Thyroid gland (tissue), 4 donors: ENCODE data around the gene PTPRT. TPM values are rescaled to one million over a fixed set of nuclear protein-coding genes. Genes with fewer than 3 reads are reported as not detected.

Experiments used
- DNase-seq, 2 donors: peaks; one replicate each; pipeline ENCODE4 v3.0.0-alpha.2; 2019
- H3K27ac ChIP-seq, 3 donors: fragments of 200-600 bp; sonication (generic); 1 replicate in 2 of 3; 2 replicates in 1 of 3; pipeline ENCODE4 v1.5.1; 2016 to 2019; ENCODE audit warnings: mild to moderate bottlenecking in 1 of 3, moderate library complexity in 1 of 3
- H3K27me3 ChIP-seq: fragments of 200-600 bp; sonication (generic); one replicate; pipeline ENCODE4 v1.5.1; 2019
- H3K36me3 ChIP-seq, 2 donors: fragments of 200-600 bp; sonication (generic); one replicate each; pipeline ENCODE4 v1.5.1; 2016 to 2019
- H3K4me1 ChIP-seq, 2 donors: fragments of 200-600 bp; sonication (generic); one replicate each; pipeline ENCODE4 v1.5.1; 2017 to 2019
- H3K4me3 ChIP-seq, 3 donors: fragments of 200-600 bp; sonication (generic); replicated peaks in 1 of 3; 1 replicate in 2 of 3; 2 replicates in 1 of 3; pipeline ENCODE4 v1.5.1; 2016; ENCODE audit warnings: mild to moderate bottlenecking in 1 of 3
- H3K9me3 ChIP-seq: fragments of 200-600 bp; sonication (generic); one replicate; pipeline ENCODE4 v1.5.1; 2017
- CTCF ChIP-seq, 6 experiments: fragments of 200-600 bp in 3 of 6; fragments of 450-650 bp in 3 of 6; sonication (generic) in 3 of 6; IDR thresholded peaks; one replicate each; pipeline ENCODE4 v1.5.1; 2016 to 2019; ENCODE audit warnings: antibody characterized with exemption in 6 of 6, mild to moderate bottlenecking in 2 of 6, inconsistent platforms in 1 of 6, moderate library complexity in 1 of 6
- POLR2A ChIP-seq, 2 donors: fragments of 450-650 bp; IDR thresholded peaks; one replicate each; pipeline ENCODE4 v1.6.1; 2017; ENCODE audit warnings: antibody characterized with exemption in 2 of 2, mild to moderate bottlenecking in 2 of 2, moderate library complexity in 1 of 2
- WGBS, 2 donors: methylation state at CpG; one replicate each; pipeline ENCODE4 v1.1.5; 2017; 5-methylcytosine and 5-hydroxymethylcytosine counted together
- intact Hi-C: fragments of 100-400 bp; cut with DNase I; formaldehyde crosslinking; loops from one replicate; pipeline ENCODE4 v1.15.1; 2023
- total RNA-seq, 4 donors: library from RNA; depleted of rRNA; stranded (reverse); fragments of >200 nt; gene quantifications; one replicate each; pipeline ENCODE4 v1.2.3, GENCODE V29; 2016

The PTPRT gene
- total RNA-seq, 4 donors from 2014 or later: 0.11 to 0.15 TPM; not detected in 2

- no peak for TF ChIP-seq CTCF (IDR thresholded peaks at IDR 0.05)
- TF ChIP-seq POLR2A (IDR thresholded peaks at IDR 0.05): no peak
- Histone ChIP-seq H3K4me1 (no peaks in the 10 kb centered on the region), H3K27ac (no peak overlapping the region), H3K27me3 (no peaks in the 10 kb centered on the region), H3K4me3 (no peak overlapping the region), H3K36me3 (no peaks in the 10 kb centered on the region), H3K9me3 (no peaks in the 10 kb centered on the region)
- intact Hi-C loops: no loop called here
- 87 to 91% methylated on average over 2 of the region's 2 CpGs for WGBS, 2 donors
- DNase-seq: no peak
Observed at GRCh38 chr20:42634156-42634555, 555.5 kb downstream of the PTPRT start.

- Histone ChIP-seq H3K27me3 (no peaks in the 10 kb centered on the region), H3K4me1 (no peaks in the 10 kb centered on the region), H3K27ac (no peak overlapping the region), H3K36me3 (no peaks in the 10 kb centered on the region), H3K4me3 (no peak overlapping the region), H3K9me3 (no peaks in the 10 kb centered on the region)
- WGBS, 2 donors: 63 to 83% methylated on average over 1 of the region's 1 CpG
- TF ChIP-seq POLR2A (IDR thresholded peaks at IDR 0.05) (no peak), CTCF (IDR thresholded peaks at IDR 0.05) (no peak)
- DNase-seq: no peak
- intact Hi-C loops: no loop called here
Observed at GRCh38 chr20:42628683-42629082, 561.0 kb downstream of the PTPRT start.

- H3K9me3 ChIP-seq: no peaks in the 10 kb centered on the region
- H3K4me1 ChIP-seq: no peaks in the 10 kb centered on the region
- no peak overlapping the region for H3K4me3 ChIP-seq
- no peaks in the 10 kb centered on the region for H3K36me3 ChIP-seq
- no peak for DNase-seq
- no peaks in the 10 kb centered on the region for H3K27me3 ChIP-seq
- intact Hi-C loops: no loop called here
- 57 to 73% methylated on average over 3 of the region's 3 CpGs for WGBS, 2 donors
- no peak for TF ChIP-seq CTCF (IDR thresholded peaks at IDR 0.05)
- no peak for TF ChIP-seq POLR2A (IDR thresholded peaks at IDR 0.05)
- H3K27ac ChIP-seq: no peak overlapping the region
Observed at GRCh38 chr20:42613076-42613475, 576.6 kb downstream of the PTPRT start.

- 71 to 79% methylated on average over 7 of the region's 7 CpGs for WGBS, 2 donors
- H3K4me3 ChIP-seq: no peak overlapping the region
- H3K9me3 ChIP-seq: no peaks in the 10 kb centered on the region
- DNase-seq: no peak
- no peak for TF ChIP-seq CTCF (IDR thresholded peaks at IDR 0.05)
- TF ChIP-seq POLR2A (IDR thresholded peaks at IDR 0.05): no peak
- no peaks in the 10 kb centered on the region for H3K27me3 ChIP-seq
- intact Hi-C loops: no loop called here
- no peaks in the 10 kb centered on the region for H3K36me3 ChIP-seq
- no peaks in the 10 kb centered on the region for H3K4me1 ChIP-seq
- H3K27ac ChIP-seq: no peak overlapping the region
Observed at GRCh38 chr20:42611889-42612837, 577.5 kb downstream of the PTPRT start.

- Histone ChIP-seq H3K9me3 (no peaks in the 10 kb centered on the region), H3K4me3 (no peak overlapping the region), H3K36me3 (no peaks in the 10 kb centered on the region), H3K27me3 (no peaks in the 10 kb centered on the region), H3K27ac (no peak overlapping the region), H3K4me1 (no peaks in the 10 kb centered on the region)
- 73 to 77% methylated on average over 4 of the region's 4 CpGs for WGBS, 2 donors
- intact Hi-C loops: no loop called here
- TF ChIP-seq POLR2A (IDR thresholded peaks at IDR 0.05) (no peak), CTCF (IDR thresholded peaks at IDR 0.05) (no peak)
- DNase-seq: no peak
Observed at GRCh38 chr20:42611423-42611822, 578.3 kb downstream of the PTPRT start.
